ENCODE data around the gene CSF1R.

Gene CSF1R

DNA sequence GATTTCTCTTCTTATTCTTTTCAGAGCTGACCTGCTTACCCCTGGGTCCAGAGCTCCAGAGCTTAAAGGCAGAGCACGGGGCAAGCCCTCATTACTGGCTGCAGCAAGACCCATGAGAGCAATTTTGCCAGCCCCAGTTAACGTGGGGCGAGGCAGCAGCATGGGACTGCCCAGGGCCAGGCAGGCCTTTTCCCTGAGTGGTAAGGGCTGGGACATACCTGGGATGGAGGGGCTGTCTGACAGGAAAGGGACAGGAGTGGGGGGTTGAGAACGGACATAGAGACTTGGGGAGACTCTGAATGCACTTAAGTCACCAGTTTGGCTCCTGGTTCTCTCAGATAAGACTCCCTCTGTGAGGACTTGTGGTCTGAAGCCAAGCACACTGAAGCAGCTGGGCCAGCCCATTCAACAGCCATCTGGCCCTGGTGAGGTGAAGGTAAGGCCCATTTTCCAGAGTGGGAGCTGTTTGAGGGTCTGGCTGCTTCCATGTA lies 59.6 kb downstream of the CSF1R start:
- no peak for TF ChIP-seq CTCF (IDR thresholded peaks at IDR 0.05; ENCODE audit: control insufficient read depth, extremely low read depth, insufficient read depth)
- DNase-seq (ENCODE audit: low read depth), result no peak
- no peak overlapping the region for H3K4me3 ChIP-seq (ENCODE audit: low read depth, low read length)

- no peak for DNase-seq (ENCODE audit: low read depth)
- H3K4me3 ChIP-seq (ENCODE audit: low read depth, low read length), result no peak overlapping the region
- TF ChIP-seq CTCF (IDR thresholded peaks at IDR 0.05; ENCODE audit: control insufficient read depth, extremely low read depth, insufficient read depth), result no peak
Observed at GRCh38 chr5:150024346-150024984, 61.9 kb downstream of the CSF1R start.

DNA sequence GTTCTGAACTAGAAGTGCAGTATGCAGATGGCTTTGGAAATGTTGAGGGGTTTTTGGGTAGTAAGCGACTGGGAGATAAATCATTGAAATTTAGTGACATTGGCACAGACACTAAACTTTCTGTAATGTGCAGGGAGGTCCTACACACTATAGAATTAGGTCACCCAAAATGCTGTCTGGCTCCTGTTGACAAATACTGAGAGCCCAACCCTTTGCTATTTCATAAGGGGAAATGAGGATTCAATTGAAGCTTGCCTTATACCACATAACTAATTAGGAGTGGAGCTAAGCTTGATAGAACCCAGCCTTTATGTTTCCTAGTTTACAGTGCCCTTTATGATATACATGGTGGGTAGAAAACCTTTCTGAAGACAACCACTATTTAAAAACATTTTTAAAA lies 63.2 kb downstream of the CSF1R start:
- no peak for TF ChIP-seq CTCF (IDR thresholded peaks at IDR 0.05; ENCODE audit: control insufficient read depth, extremely low read depth, insufficient read depth)
- no peak for DNase-seq (ENCODE audit: low read depth)
- no peak overlapping the region for H3K4me3 ChIP-seq (ENCODE audit: low read depth, low read length)

DNA sequence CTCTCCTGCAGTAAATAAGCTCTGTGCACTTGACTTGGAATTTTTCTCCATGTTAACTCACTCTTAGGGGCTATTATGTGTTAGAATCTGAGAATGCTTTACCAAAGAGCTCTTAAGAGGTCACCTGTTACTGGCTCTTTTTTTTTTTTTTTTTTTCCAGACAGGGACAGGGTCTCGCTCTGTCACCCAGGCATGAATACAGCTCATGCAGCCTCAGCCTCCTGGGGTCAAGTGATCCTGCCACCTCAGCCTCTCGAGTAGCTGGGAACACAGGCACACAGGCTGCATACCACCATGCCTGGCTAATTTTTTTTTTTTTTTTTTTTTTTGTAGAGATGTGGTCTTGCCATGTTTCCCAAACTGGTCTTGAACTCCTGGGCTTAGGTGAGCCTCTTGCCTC lies 63.7 kb downstream of the CSF1R start:
- no peak for DNase-seq (ENCODE audit: low read depth)
- H3K4me3 ChIP-seq (ENCODE audit: low read depth, low read length), result no peak overlapping the region
- no peak for TF ChIP-seq CTCF (IDR thresholded peaks at IDR 0.05; ENCODE audit: control insufficient read depth, extremely low read depth, insufficient read depth)

- no peak for TF ChIP-seq CTCF (IDR thresholded peaks at IDR 0.05; ENCODE audit: control insufficient read depth, extremely low read depth, insufficient read depth)
- no peak overlapping the region for H3K4me3 ChIP-seq (ENCODE audit: low read depth, low read length)
- DNase-seq (ENCODE audit: low read depth), result no peak
Observed at GRCh38 chr5:150022158-150022531, 64.2 kb downstream of the CSF1R start.

DNA sequence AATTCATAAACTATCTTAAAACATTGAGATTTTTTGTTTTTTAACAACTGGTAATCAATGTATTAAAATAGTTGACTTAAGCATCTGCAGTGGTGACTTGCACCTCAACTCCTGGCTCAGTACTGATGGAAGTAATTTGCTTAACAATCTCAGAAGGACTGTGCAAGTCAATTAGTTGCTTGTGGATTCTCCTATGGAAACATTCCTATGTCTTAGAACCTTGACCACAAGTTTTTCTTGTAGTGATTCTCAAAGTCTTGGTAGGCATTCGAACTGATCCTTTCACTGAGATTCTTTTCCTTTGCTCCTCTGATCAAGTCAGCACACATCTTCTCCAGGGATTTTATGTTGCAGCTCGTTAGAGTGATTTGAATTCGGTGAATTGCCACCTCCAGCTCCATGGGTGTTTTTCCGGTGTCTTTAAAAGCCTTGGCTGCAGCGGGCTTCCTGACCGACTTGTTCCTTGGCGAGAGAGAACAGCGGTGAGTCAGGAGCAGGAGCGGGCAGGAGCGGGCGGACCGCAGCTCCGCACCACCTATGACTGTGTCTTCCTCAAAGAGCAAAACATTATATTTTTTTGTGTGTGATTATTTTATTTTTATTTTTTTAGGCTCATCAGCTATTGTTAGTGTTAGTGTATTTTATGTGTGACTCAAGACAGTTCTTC lies 64.7 kb downstream of the CSF1R start:
- no peak for DNase-seq (ENCODE audit: low read depth)
- H3K4me3 ChIP-seq (ENCODE audit: low read depth, low read length), result no peak overlapping the region
- TF ChIP-seq CTCF (IDR thresholded peaks at IDR 0.05; ENCODE audit: control insufficient read depth, extremely low read depth, insufficient read depth), result no peak

- DNase-seq (ENCODE audit: low read depth), result no peak
- H3K4me3 ChIP-seq (ENCODE audit: low read depth, low read length), result no peak overlapping the region
- TF ChIP-seq CTCF (IDR thresholded peaks at IDR 0.05; ENCODE audit: control insufficient read depth, extremely low read depth, insufficient read depth), result no peak
Observed at GRCh38 chr5:150020249-150020648, 66.1 kb downstream of the CSF1R start.

All from LNCaP clone FGC (cell line).